Measurements from ENCODE around the gene NRP1.

DNA sequence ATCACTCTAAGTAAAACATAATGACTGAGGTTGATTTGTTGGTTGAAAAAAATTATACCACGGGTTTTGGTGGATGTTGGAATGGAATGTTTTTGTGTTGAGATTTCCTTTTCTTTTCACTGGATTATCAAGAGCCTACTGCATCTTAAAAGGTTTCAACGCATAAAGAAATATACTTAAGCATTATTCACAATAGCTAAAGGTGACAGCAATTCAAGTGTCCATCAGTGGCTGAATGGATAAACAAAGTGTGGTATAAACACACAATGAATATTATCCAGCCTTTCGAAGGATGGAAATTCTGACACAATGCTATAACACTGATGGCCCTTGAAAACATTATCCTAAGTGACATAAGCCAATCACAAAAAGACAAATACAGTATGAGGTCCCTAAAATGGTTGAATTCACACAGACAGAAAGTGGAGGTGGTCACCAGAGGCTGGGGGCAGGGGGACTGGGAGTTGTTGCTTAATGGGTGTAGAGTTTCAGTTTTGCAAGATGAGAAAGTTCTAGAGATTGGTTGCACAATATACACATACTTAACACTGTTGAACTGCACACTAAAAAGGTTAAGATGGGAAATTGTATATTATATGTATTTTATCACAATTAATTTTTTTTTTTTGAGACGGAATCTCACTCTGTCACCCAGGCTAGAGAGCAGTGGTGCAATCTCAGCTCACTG, 122.3 kb downstream of the NRP1 start:
- TF ChIP-seq EP300 (IDR thresholded peaks at IDR 0.05; ENCODE audit: borderline replicate concordance) (no peak), EGR1 (IDR thresholded peaks at IDR 0.05) (no peak), RAD21 (IDR thresholded peaks at IDR 0.05; ENCODE audit: low read depth) (no peak), YY1 (IDR thresholded peaks at IDR 0.05; ENCODE audit: low read depth) (no peak), TCF12 (IDR thresholded peaks at IDR 0.05; ENCODE audit: low read depth) (no peak), NFIC (IDR thresholded peaks at IDR 0.05) (no peak), TAF1 (IDR thresholded peaks at IDR 0.05; ENCODE audit: low read depth) (no peak), CREB1 (IDR thresholded peaks at IDR 0.05; ENCODE audit: low read depth) (no peak), ZBTB7A (IDR thresholded peaks at IDR 0.05; ENCODE audit: low read depth) (no peak), CEBPB (IDR thresholded peaks at IDR 0.05) (peak; percentile 24; the same call in 1 of the 2 replicates), FOXM1 (IDR thresholded peaks at IDR 0.05; ENCODE audit: borderline replicate concordance, low read depth) (no peak)
- TF ChIP-seq, protein P1, sequence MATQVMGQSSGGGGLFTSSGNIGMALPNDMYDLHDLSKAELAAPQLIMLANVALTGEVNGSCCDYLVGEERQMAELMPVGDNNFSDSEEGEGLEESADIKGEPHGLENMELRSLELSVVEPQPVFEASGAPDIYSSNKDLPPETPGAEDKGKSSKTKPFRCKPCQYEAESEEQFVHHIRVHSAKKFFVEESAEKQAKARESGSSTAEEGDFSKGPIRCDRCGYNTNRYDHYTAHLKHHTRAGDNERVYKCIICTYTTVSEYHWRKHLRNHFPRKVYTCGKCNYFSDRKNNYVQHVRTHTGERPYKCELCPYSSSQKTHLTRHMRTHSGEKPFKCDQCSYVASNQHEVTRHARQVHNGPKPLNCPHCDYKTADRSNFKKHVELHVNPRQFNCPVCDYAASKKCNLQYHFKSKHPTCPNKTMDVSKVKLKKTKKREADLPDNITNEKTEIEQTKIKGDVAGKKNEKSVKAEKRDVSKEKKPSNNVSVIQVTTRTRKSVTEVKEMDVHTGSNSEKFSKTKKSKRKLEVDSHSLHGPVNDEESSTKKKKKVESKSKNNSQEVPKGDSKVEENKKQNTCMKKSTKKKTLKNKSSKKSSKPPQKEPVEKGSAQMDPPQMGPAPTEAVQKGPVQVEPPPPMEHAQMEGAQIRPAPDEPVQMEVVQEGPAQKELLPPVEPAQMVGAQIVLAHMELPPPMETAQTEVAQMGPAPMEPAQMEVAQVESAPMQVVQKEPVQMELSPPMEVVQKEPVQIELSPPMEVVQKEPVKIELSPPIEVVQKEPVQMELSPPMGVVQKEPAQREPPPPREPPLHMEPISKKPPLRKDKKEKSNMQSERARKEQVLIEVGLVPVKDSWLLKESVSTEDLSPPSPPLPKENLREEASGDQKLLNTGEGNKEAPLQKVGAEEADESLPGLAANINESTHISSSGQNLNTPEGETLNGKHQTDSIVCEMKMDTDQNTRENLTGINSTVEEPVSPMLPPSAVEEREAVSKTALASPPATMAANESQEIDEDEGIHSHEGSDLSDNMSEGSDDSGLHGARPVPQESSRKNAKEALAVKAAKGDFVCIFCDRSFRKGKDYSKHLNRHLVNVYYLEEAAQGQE (IDR thresholded peaks at IDR 0.05; ENCODE audit: low read depth): no peak
- TF ChIP-seq, protein P2, sequence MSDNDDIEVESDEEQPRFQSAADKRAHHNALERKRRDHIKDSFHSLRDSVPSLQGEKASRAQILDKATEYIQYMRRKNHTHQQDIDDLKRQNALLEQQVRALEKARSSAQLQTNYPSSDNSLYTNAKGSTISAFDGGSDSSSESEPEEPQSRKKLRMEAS (IDR thresholded peaks at IDR 0.05): no peak
- TF ChIP-seq, protein P3, sequence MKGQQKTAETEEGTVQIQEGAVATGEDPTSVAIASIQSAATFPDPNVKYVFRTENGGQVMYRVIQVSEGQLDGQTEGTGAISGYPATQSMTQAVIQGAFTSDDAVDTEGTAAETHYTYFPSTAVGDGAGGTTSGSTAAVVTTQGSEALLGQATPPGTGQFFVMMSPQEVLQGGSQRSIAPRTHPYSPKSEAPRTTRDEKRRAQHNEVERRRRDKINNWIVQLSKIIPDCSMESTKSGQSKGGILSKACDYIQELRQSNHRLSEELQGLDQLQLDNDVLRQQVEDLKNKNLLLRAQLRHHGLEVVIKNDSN (IDR thresholded peaks at IDR 0.05): no peak
